GM18868 (cell line): ENCODE results near the gene BDKRB1.

Source experiments
- ATAC-seq: cut with Tn5 transposase; IDR thresholded peaks from one replicate; pipeline ENCODE4 v1.9.1; 2021; ENCODE audit warnings: mild to moderate bottlenecking, moderate library complexity; ENCODE audit not compliant: unreplicated experiment

BDKRB1 gene

GRCh38 chr14:96260341-96260821 lies 4.4 kb downstream of the BDKRB1 start:
- ATAC-seq, result no peak

DNA sequence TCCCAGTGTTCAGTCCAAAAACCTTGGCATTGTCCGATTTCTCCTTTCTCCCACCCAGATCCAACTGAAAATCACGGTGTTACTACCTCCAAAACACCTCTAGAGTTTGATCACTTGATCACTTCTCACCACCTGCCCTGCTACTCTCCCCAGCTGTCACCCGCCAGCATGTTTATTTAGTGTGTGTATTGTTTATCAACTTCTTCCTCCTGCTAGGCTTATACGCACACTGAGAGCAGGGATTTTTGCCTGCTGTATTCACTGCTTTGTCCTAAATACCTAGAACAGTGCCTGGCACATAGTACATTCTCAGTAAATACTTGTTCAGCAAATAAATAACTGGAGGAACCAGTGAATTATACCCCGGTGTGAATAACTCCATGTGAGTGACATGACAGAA lies 5.0 kb downstream of the BDKRB1 start:
- ATAC-seq, result no peak

DNA sequence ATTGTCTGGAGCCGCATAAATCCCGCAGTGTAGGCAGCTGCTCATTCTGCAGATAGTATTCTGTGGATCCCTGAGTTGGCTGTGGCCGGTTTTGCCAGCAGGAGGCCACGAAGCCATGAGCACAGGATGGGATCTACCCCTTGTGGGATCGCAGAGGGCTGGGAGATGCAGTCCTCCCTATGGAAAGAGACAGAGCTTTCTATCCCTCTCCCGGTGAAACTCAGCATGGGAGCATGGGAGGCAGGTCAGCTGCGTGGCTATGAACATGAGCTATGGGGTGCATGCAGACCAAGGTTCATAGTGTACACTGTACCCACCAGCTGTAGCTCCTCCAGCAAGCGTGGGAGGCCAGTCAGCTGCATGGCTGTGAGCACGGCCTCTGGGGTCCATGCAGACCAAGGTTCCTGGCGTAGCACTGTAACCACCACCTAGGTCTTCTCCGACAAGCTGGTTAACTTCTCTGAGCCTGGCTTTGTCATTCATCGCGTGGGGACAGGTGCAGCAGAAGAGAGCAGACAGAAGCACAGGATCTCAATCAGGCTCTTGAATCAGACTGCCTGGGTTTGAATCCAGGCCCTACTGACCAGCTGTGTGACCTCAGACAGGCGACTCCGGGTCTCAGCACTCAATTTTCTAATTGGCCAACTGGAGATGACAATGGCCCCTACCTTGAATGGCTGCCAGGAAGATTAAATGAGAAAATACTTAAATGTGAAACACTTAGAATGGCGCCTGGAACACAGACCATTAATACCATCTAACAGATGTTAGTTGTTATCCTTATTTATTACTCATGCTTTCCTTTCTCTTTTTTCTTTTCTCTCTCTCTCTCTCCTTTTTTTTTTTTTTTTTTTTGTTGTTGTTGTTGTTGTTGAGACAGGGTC lies 6.0 kb downstream of the BDKRB1 start:
- ATAC-seq, result no peak

DNA sequence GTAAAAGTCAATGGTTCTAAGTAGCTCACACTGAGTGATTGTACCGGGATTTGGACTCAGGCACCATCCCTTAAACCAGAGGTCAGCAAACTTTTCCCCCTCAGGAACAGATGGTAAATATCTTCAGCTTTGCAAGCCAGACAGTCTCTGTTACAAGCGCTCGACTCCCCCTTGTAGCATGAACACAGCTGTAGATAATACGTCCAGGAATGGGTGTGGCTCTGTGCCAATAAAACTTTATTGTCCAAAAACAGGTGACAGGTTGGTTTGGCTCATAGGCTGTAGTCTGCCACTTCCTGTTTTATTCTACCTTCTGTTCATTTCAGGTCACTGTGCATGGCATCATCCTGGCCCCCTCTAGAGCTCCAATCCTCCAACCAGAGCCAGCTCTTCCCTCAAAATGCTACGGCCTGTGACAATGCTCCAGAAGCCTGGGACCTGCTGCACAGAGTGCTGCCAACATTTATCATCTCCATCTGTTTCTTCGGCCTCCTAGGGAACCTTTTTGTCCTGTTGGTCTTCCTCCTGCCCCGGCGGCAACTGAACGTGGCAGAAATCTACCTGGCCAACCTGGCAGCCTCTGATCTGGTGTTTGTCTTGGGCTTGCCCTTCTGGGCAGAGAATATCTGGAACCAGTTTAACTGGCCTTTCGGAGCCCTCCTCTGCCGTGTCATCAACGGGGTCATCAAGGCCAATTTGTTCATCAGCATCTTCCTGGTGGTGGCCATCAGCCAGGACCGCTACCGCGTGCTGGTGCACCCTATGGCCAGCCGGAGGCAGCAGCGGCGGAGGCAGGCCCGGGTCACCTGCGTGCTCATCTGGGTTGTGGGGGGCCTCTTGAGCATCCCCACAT lies 7.6 kb downstream of the BDKRB1 start:
- ATAC-seq, result no peak

DNA sequence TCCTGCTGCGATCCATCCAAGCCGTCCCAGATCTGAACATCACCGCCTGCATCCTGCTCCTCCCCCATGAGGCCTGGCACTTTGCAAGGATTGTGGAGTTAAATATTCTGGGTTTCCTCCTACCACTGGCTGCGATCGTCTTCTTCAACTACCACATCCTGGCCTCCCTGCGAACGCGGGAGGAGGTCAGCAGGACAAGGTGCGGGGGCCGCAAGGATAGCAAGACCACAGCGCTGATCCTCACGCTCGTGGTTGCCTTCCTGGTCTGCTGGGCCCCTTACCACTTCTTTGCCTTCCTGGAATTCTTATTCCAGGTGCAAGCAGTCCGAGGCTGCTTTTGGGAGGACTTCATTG lies 8.2 kb downstream of the BDKRB1 start:
- no peak for ATAC-seq

GRCh38 chr14:96264853-96265252 lies 8.8 kb downstream of the BDKRB1 start:
- ATAC-seq, result no peak

DNA sequence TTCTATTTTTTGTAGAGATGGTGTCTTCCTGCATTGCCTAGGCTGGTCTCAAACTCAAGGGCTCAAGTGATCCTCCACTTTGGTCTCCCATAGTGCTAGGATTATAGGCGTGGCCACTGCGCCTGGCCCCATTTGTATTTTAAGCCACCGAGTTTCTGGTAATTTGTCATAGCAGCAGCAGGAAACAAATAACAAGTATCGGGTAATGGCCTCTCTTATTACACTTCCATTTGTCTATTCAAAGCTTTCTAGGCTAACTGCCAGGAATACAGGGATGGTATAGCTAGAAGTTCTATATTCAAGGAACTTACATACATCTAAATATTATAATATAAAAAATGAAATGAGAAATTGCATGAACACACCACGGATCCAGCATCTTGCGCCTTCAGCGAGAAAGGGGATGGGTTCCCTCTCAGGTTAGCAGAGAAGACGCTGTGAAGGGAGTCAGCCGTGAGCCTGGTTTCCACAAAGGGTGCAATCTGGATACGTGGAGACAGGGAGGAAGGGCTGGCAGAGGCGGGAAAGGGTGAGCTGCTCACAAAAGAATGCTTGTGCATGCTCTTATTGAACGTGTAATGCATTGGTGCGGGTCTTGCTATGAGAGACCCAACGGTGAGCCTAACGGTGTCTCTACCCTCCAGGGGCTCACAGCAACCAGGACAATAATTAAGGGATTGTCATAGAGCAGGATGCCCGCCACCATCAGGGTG lies 9.5 kb downstream of the BDKRB1 start:
- ATAC-seq, result no peak

- no peak for ATAC-seq
Observed at GRCh38 chr14:96267336-96267735, 11.3 kb downstream of the BDKRB1 start.

DNA sequence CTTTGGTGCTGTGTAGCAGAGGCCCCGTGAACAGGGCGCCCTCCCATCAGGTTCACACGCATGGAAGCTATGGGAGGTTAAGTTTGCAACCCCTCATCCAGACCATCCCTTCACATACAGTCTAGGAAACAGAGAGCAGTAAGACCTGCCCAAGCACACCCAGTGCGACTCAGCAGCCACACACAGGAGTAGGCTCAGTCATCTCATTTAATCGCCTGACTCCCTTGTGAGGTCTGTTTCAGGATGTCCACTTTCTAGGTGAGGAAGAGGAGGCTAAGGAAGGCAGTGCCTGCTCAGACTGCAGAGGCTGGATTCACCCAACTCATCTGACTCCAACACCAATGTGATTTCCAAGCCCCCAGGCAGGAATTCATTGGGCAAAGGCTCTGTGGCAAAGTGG lies 11.9 kb downstream of the BDKRB1 start:
- ATAC-seq, result no peak

- ATAC-seq, result no peak
Observed at GRCh38 chr14:96268431-96269358, 12.7 kb downstream of the BDKRB1 start.

GRCh38 chr14:96269359-96269710 lies 13.3 kb downstream of the BDKRB1 start:
- ATAC-seq, result no peak

GRCh38 chr14:96270565-96271420 lies 14.8 kb downstream of the BDKRB1 start:
- no peak for ATAC-seq

GRCh38 chr14:96271421-96271762 lies 15.4 kb downstream of the BDKRB1 start:
- no peak for ATAC-seq

DNA sequence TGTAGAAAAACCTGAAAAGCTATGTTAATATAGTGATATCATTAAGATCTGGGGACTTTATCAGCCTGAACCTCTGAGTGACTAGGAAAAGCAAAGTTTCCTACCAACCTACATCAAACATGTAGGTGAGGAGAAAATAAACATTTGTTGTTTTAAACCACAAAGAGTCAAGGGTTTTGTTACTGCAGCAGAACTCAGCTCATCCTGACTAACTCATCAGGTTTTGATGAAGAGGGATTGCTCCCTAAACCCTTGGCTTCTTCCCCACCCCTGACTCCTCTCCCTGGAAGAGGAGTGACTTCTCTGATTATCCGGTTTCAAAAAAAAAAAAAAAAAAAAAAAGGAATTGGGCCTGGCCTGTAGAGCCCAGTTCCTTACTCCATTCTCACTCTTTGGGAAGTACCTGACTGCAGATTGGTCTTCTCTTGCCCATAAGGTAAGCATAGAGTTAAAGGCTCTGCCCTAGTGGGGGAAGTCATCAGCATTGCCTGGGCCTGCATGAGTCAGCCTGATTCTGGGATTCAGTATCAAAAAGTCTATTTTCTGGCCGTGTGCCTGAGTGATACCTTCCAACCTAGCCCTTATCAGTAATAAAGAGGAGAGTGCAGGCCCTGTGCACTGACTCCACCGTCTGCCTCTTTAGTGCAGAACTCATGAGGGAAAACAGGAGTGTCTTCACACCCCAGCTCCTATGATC lies 16.9 kb downstream of the BDKRB1 start:
- no peak for ATAC-seq

DNA sequence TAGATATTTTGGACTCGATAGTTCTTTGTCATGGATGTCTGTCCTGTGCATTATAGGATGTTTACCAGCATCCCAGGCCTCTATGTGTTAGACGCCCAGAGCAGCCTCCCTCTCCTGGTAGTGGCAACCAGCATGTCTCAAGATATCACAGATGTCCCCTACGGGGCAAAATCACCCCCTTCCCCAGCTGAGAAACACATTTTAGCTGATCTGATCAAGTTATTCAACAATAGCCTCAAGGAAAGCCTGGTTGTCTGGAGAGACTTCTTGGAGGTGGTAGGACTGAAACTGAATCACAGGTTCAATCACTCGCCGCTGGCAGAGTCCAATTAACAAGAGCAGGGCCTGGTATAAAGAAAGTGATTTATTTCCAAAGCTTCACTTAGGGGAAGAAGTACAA lies 17.6 kb downstream of the BDKRB1 start:
- ATAC-seq, result no peak

GRCh38 chr14:96274122-96274521 lies 18.1 kb downstream of the BDKRB1 start:
- no peak for ATAC-seq

- ATAC-seq, result no peak
Observed at GRCh38 chr14:96274543-96274942, 18.5 kb downstream of the BDKRB1 start.

DNA sequence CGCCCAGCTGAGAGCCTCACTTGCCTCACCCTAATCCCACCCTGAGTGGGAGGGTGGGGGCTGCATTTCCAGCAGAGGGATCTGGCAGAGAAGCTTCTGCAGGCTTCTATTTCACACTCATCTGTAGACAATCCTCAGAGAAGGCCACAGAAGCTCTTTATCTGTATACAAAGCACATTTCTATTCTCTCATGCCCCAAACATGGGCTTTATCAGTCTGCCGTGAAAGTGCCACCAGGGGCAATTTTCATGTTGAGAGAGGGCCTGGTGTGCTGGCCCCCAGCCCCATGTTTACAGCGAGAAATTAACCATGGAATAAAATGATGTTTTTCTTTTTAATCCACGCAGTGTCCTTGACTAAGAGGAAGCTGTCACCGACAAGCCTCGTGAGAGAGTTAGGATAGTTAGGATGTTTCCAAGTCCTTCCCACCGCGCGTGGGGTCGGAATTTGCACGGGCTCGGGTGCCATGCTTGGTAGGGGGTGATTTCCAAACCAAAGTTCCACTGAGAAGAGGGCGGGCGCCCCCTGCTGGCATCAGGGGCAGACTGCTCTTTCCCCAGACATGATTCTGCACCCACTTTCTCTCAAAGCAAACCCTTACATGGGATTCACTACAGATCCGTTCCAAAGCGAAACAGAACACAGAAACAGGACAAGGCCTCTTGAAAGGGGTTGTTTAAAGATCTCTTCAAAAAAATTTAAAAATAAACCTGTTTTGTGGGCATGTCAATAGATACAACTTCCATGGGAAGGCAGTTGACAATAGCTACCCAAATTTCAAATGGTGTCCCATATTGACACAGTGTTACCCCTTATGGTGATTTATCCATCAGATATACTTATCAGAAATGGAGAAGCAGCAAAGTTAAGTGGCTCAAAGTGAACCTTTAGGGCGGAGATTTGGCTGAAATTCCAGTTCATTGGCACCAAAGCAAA lies 19.4 kb downstream of the BDKRB1 start:
- no peak for ATAC-seq
